Myocyte (in vitro differentiated cells): ENCODE results near the gene TP53INP2. TPM values are rescaled to one million over a fixed set of nuclear protein-coding genes. Genes with fewer than 3 reads are reported as not detected.
"Not testable (repeated sequence)": the region's sequence is repeated elsewhere in the genome, so short reads cannot be mapped to it uniquely, and the experiment has no call there.

Experiments
- DNase-seq: peaks from one replicate; pipeline ENCODE4 v3.0.0-alpha.2; 2012; ENCODE audit warnings: low read depth
- total RNA-seq: library from RNA; depleted of rRNA; stranded (reverse); fragments of >200 nt; gene quantifications from 2 replicates; pipeline ENCODE4 v1.2.3, GENCODE V29; 2014

TP53INP2 gene
- total RNA-seq, 1 donor from 2014 or later, result 51.7 TPM

DNA sequence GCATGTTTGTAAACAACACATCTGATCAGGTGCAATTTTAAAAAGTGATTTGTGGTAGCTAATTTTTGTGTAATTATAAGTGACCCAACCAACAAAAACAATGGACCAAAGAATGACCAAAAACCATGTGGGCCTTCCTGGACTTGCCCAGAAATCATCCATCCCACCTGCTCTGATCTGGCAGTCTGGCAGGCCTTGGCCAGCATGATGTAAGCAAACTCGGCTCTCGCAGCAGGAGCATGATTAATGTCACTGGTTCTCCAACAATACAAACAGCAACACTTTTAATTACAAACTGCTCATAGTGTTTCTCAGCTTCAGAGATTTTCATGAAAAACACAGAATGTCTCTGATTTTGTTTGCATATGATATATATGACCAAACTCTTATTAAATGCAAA lies 16.1 kb downstream of the TP53INP2 start:
- DNase-seq, result peak; percentile 39

DNA sequence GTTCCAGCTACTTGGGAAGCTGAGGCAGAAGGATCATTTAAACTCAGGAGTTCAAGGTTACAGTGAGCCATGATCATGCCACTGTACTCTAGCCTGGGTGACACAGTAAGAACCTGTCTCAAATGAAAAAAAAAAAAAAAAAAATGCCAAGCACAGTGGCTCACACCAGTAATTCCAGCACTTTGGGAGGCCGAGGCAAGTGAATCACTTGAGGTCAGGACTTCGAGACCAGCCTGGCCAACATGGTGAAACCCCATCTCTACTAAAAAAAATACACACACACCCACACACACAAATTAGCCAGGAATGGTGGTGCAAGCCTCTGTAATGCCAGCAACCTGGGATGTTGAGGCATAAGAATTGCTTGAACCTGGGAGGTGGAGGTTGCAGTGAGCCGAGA lies 18.4 kb downstream of the TP53INP2 start:
- not testable (repeated sequence) for DNase-seq

DNA sequence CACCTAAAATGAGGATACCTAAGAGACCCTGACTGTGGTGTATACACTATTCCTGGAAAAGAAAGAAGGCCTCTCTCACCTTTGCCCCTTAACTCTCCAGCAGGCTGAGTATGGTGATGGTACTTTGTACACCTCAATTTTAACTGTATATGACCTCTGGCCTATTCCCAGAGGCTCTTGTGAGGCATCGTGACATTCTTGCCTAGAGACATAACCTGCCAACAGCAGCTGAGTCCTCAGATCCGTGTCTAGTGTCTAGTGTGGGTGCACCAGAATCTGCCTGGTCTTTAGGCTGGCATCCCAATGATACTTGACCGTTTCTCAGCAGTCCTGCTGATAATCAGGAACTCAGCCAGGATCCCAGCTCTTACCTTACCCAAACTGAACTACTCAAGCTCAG lies 20.0 kb downstream of the TP53INP2 start:
- DNase-seq, result no peak

DNA sequence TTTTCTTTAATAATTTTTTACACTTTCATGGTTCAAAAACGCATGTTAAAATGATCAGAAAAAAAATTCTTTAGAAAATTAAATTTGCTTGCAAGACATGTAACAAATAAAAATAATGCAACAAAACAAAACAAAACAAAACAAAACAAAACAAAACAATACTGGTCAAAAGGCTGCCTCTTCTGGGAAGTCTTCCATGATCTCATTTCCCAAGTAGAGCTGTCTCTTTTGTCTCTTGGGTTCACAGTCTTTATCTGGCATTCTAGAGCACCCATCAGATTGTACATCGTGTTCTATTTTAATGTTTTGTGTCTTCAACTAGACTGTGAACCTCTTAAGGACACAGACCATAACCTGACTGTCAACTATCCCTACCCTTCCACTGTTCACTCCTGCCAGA lies 25.3 kb downstream of the TP53INP2 start:
- no peak for DNase-seq

DNA sequence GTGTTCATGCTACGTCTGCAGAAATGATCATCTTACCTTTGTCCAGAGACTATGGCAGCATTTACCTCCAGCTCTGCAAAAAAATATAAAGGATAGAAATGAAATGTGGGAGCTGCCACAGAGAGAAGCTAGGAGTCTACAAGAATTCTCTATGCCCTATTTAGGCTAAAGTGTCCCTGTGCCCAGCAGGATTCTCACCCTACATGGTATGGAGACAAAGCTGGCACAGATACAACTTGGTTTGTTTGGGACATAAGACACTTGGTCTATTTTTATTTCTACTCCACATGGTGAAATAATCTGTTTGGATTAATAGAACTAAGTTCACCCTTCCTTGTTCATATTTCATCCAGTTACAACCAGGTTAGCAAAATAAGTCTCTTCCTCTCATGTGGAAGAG lies 28.4 kb downstream of the TP53INP2 start:
- no peak for DNase-seq

DNA sequence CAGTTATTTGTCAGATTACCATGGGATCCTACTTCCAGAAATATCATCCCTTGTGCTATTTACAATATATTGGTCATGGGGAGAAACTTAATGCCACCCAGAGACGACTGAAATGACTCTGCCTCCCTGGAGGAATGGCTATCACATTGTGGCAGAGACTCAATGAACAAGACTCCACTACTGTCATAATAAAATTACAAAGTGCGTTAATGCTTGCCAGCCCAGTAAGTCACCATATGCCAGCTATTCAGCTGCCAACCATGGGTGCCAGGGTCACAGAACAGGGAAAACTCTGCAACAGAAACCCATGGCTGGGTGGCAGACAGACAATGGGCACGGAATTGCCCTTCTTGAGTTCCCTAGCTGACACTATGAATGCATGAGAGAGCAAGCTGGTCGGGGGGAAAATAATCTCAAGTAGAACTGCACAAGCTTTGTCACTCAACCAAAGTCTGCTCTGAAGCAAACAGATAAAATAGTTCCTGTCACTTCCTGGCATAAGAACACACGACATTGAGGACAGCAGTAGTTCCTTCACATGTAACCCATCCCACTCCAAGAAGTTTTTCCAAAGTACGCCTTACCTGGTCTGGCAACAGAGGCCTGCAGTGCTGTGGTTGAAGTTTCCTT lies 32.1 kb downstream of the TP53INP2 start:
- peak; percentile 76 for DNase-seq

DNA sequence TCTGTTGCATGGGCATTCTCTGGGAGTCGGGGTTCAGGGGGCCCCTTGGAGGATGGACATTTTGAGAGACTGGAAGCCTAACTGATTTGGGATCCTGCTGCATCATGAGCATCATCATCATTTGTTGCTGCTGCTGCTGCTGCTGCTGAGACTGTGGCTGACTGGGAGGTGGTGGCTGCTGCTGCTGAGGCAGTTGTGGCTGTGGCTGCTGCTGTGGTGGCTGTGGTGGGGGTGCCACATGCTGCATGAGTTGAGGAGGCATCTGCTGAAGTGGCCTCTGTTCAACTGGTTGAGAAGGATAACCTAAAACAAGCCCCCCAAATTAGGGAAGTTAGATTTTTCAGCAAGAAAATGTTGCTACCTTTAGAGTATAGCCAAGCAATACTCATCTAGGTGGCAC lies 38.9 kb downstream of the TP53INP2 start:
- peak; percentile 20 for DNase-seq

DNA sequence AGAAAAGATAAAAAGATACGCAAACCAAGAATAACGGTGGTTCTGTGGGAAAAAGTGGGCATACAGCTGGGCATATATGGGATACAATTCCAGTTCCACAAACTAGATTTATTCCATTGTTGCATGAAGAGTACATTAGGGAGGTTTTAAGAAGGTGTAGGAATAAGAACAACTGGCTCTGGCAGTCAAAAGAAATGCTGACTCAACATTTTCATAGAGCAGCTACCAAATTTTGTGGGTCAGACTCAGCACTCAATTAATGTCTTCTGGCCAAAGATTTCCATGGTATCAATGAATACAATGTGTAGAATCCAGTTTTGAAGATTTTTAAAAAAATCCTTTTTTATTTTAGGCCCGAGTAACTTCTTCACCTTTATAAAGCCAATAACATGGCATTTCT lies 40.2 kb downstream of the TP53INP2 start:
- no peak for DNase-seq

DNA sequence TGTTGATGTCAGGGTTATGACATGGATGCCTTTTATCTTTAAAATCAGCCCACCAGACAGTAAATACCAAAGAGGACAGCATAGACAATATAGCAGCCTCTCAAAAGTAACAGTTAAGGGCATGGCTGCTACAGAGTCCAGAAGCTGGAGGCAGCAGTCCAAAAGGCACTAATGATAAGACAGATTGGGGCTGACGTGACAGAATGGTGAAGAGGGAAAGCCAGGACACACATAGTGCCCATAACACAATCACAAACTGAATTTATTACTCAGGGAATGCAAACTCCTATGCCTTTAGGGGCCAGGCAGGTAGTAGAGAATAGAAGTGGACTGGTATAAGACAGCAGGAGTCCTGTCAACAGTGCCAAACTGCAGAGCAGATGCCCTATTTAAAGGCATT lies 40.7 kb downstream of the TP53INP2 start:
- DNase-seq, result no peak

DNA sequence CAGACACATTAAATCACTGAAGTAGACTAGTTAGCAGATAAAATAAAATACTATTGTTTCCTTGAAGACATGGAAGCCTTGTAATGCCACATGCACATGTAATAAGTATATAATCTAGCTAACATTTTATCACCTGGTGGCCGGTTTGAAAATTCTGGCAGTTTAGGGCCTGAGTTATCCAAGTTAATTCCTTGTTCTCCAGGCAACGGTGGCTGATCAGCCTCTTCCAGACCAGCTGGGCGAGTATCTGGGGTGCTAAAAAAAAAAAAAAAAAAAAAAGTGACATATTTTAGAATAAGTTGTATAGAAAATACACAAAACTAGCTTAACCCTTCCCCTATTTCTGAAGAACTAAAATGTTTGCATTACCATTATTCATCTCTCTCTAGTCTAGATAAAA lies 42.5 kb downstream of the TP53INP2 start:
- DNase-seq, result no peak

DNA sequence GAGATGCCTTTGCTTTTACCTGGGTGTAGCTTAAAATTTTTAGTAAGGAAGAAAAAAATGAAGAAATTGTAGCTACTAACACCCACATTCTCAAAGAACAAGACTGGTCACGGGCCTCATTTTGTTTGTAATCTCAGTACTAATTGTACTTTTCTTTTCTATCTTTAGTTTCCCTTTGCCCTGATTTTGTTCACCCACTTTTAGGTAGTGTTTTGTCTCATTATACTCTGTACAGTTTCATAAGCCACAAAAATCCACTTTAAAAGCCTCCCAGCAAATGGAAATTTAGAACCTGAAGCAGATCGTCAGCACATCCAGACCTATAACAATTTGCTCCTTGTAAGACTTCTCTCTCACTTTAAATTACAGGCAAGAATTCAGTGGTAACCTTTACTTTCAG lies 43.3 kb downstream of the TP53INP2 start:
- DNase-seq, result no peak

DNA sequence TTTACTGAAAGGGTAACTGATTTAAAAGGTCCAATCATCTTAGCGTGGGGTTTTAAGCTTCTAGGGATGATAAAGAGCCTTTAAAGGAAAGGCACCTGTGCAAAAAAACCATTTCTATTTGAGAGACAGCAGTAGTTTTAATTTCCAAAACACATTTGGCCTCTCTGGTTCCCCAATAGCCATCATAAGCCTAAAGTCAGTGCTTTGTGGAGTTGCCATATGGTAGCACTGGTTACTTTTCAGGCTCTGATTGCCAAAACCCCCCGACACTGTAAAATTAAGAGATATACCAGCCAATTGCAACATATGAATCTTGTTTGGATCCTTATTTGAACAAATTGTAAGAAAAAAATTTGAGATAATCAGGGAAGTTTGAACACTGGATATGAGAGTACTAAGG lies 44.6 kb downstream of the TP53INP2 start:
- DNase-seq, result no peak

DNA sequence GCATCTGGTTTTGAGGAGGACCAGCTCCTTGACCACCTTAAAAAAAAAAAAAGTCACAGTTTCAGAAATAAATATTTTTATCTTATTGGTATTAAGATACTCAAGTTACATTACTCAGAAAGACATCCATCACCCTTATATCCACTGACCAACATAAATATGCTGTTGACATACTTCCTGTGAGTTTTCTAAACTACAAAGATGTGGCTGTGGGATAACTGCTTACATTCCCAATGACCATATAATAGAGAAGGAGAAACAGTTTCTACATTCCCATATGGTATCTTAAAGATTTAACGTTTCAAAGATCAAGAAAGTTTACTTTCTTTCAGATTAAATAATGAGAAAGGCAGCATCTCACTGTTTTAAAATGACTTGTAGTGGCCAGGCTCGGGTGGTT lies 46.3 kb downstream of the TP53INP2 start:
- no peak for DNase-seq

DNA sequence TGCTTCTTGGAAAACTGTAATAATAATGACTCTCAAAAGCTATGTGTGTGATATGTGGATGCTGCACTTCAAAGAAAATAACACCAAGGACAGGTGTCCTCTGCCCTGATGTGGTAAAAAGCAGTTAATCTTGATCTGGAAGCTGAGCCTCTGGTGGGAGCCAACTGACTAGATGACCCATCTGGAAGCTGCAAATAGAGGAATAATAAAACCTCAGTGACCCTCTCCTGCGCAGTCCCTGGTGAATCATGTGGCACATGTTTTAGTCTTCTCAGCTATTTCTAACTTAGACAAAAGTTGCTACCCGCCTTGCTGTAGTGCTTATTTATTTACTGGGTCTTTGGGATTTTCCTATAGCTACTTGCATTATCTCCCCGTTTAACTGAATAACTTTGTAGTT lies 47.3 kb downstream of the TP53INP2 start:
- DNase-seq, result peak; percentile 33

DNA sequence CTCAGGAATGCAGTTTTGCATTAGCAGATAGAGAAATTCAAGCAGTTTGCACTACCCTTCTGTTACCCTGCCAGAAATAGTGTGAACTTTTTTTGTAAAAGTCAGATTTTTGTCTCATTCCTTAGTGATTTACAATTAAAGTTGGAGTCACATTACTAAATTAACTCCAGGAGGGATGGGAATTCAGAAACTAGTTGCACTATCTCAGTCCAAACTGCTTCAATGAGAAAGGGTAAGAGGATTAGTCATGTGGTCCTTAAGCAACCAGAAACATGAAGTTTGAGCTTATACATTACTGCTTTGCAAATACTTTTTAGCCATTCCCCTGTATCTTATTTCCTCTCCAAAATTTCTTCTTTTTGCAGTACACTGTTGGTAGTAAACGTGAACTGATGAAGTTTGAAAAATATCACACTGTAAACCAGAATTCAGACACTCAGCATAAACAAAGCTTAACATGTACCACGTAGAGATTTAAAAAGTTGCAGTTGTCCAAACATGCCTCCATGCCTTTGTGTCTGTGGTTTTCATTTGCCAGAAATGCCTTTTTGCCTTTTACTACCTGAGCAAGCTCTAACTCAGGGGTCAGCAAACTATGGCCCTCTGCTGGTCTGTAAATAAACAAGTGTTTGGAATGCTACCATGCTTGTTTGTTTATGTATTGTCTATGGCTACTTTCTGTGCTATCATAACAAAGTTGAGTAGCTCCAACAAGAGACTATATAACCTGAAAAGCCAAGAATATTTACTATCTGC lies 49.7 kb downstream of the TP53INP2 start:
- no peak for DNase-seq

DNA sequence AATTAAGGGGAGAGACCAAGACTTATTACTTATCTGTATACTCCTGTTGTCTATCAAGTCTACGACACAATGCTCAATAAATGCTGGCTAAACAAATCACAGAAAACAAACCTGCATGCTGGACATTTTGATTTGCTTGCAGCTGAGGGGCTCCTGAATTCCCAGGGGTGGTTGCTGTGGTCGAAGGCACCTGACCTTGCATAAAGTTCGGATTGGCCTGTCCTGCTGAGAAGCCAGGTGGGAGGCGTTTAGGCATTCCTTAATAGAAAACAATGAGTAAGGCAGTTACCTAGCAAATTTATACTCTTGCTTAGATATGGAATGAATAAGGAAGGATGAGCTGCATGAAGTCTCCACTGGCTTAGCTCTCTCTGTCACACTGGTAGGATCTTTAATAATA lies 50.5 kb downstream of the TP53INP2 start:
- no peak for DNase-seq

DNA sequence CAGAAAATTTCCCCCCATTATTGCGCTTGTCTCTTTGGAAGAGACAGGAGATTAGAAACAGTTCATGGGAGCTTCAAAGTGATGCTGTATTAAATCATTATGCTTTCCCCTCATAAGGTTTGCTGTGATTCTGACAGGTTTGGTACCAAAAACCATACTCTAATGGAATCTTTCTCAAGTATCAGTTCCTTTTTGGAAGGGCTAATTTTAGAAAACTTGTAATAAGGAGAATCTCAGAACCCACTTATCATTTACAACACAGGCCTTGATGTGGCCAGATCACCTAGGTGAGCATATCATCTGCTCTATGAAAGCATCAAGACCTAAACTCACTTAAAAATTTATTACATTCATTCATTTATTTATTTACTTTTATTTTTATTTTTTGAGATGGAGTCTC lies 51.2 kb downstream of the TP53INP2 start:
- DNase-seq, result no peak

DNA sequence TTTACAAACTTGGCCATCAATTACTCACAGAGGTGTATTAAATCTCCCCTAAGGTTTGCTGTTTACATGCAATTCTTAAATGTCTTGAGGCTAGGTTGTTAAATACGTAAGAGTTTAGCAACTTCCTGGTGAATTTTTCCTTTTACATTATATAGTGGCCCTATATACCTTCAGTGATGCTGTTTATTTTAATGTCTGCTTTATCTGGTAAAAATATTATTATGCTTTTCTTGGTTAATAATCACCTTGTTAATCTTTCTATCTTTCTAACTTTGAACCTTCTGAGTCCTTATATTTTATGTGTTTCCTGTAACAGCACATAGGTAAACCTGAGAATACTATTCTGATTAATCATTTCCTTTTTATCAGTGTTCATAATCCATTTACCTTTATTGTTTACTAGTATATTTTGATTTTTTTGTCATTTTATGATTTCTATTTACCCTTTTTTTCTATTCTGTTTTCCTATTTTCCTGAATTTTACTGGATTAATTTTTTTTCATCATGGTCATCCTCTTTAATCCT lies 57.9 kb downstream of the TP53INP2 start:
- DNase-seq, result no peak

Other genes with a start within 250 kb of the TP53INP2 start
- 225 and 238 TPM in 2 replicates for gene DYNLRB1, start 187.9 kb upstream of the TP53INP2 start, total RNA-seq
- gene MAP1LC3A, start 145.6 kb upstream of the TP53INP2 start, total RNA-seq, result 104 and 107 TPM in 2 replicates
- gene PIGU, start 27.3 kb upstream of the TP53INP2 start, total RNA-seq, result 24.4 and 27.0 TPM in 2 replicates
- gene NCOA6, start 121.3 kb downstream of the TP53INP2 start, total RNA-seq, result 8.9 and 10.5 TPM in 2 replicates
- 3.1 and 4.0 TPM in 2 replicates for gene GGT7, start 168.5 kb downstream of the TP53INP2 start, total RNA-seq
- 40.4 and 43.6 TPM in 2 replicates for gene ACSS2, start 172.3 kb downstream of the TP53INP2 start, total RNA-seq